Raji (cell line): ENCODE results near the gene SPON2.

Source experiments
- POLR2A ChIP-seq: IDR thresholded peaks from 2 replicates; pipeline ENCODE4 v1.6.1; 2011; ENCODE audit warnings: low read depth, low read length, control low read depth; ENCODE audit not compliant: insufficient read depth

The SPON2 gene

DNA sequence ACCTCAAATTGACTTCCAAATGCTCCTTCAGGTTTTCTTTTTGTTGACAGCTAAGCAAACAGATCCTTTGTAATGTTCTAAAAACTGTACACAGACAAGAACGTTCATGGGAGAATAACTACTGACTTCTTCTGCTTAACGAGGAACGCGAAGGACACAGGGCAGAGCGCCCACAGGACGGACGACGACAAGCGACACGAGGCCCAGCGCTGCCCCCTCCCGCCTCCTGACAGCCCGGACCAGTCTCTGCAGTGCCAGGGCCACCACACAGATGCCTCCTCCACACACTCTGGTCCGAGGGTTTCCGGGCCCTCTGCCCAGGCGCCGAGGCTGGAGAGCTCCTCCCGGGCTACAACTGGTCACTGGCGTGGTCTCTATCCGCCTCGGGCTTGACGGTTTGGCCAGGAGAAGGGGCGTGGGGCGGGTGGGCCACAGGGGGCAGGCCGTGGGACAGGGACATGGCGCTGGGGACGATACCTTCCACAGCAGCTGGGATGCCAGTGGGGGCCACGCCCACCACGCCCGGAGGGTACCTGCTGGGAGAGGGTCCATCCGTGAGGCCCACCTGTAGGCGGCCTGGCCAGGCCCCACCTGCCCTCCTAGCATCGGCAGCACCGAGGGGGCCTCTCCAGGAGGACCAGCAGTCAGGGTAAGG lies 39.6 kb upstream of the SPON2 start:
- no peak for TF ChIP-seq POLR2A

DNA sequence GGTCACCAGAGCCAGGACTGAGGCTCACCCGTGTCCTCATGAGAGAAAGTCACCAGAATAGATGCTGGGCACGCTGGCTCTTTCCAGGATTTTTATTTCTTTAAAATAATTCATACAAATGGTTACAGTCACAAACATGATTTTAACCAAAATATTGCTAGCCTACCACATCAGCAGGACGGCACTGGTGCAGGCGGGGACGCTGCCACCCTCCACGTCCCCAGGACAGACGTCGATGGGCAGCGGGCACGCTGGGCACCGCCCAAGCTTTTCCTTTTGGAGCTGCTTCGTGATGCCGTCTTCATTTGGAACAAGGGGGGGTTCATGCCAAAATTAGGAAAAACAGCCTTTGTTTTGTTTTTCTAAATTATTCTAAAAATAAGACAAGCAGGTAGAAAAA lies 39.0 kb upstream of the SPON2 start:
- TF ChIP-seq POLR2A: no peak

DNA sequence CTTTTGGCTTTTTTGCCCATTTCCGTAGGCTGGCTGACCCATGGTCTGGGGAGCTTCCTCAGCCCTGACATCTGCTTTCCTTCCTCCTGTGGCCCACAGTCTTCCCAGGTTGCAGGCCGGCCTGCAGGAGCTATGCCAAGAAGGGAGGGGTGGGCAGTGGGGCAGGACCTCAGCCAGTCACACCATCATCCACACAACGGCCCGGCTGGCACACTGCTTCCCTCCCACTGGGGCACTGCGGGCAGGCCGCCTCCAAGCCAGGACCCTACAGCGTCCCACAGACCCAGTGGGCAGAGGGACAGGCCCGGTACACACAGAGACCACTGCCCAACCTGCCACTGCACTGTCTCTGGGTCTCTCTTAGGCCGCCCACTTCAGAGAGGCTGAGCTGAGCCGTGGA lies 38.6 kb upstream of the SPON2 start:
- no peak for TF ChIP-seq POLR2A

DNA sequence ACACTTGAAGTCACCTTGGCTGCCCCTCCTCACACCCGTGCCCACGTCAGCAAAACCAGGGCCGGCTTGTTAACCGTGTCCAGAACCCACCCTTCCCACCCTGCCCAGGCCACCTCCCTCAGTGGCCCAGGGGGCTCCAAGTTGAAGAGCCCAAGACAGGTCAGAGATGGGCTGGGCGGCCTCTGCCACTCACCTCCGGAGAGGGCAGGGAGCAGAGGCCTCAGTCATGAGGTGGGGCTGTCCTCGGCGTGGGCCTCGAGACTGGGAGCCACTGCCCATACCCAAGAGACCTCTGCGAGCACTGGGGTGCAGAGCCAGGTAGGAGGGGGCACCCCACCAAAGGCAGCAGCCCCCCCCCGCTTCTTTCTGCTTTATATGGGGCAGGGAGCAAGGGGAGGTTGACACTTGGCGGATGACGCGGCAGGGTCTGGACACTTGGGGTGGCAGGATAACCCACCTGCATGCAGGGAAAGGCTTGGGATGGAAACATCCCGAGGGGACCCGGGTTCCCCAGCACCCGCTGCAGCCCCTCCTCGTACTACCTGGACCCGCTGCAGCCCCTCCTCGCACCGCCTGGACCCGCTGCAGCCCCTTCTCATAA lies 38.0 kb upstream of the SPON2 start:
- TF ChIP-seq POLR2A: no peak

DNA sequence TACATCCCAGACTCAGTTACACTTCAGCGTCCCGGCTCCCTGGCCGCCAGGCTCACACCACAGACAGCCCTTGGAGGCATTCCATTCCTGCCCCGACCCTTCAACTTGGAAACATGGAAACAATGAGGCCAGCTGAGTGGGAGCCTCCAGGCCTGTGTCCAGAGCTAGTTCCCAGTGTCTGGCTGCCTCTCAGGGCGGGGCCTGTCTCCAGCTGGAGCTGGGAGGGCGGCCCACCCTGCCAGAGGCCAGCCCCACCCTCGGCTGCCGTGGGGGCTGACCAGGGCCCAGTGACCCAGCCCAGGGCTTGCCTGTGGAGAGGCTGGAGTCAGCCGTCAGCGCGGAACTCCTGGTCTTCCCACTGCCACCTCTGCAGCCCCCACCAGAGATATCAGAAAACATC lies 37.4 kb upstream of the SPON2 start:
- TF ChIP-seq POLR2A: no peak

DNA sequence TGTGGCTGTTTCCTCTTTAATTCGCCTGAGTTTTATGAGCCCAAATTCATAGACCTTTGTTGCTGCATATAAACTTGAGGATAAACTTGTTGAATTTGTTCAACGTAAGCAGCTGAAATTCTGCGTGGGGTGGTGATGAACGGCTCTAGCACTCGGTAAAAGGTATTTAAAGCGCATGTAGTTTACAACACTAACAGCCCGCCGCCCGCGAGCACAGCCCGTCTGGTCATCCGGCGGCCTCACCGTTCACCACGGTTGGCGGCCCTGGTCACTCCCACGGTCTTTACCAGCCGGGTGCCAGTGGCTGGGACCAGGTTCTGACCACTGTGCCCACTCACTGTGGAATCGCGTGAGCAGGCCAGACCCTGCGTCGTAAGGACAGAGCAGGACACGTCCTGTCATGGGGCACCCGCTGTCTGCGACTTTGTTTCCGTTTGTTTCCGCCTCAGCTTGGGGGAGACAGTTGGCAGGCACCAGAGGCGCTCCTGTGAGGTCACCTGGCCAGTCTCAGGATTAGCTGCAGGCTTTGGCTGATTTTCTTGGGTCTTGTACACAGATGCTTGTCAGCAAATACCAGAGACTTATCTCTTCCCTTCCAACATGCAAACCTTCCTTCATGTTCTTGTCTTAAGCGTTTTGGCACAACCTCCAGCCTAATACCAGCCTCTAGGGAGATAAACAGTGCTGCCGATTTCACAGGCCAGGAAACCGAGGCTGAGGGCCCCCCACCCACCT lies 36.8 kb upstream of the SPON2 start:
- no peak for TF ChIP-seq POLR2A

DNA sequence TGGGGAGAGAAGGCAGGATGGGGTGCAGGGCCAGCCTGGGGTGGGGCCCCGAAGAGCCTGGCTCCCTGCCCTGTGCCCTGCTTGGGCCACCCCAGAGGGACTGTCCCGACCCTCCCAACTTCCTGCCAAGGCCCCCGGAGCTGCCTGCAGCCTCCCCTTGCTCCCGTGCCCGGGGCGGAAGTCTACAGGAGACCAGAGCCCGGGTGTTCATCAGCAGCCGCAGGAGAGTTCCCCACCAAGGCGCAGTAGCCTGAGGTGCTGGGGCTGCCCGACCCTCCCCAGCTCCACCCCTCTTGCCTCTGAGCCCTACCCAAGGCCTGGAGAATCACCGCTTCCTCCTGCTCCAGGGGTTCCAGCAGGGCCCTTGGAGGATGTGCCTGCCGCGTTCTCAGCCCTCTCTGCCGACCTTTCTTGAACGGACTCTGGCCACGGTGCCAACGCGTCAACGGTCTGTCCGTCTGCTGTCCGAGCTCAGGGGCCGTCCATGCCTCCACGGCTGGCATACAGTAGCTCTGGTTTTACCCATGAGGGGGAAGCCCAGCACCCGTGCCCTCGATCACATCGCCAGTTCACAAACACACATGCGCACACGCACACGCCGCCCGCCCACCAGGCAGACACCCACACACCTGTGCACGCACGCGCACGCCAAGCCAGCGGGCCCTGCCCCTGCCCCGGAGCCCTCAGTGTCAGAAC lies 36.0 kb upstream of the SPON2 start:
- TF ChIP-seq POLR2A: no peak

DNA sequence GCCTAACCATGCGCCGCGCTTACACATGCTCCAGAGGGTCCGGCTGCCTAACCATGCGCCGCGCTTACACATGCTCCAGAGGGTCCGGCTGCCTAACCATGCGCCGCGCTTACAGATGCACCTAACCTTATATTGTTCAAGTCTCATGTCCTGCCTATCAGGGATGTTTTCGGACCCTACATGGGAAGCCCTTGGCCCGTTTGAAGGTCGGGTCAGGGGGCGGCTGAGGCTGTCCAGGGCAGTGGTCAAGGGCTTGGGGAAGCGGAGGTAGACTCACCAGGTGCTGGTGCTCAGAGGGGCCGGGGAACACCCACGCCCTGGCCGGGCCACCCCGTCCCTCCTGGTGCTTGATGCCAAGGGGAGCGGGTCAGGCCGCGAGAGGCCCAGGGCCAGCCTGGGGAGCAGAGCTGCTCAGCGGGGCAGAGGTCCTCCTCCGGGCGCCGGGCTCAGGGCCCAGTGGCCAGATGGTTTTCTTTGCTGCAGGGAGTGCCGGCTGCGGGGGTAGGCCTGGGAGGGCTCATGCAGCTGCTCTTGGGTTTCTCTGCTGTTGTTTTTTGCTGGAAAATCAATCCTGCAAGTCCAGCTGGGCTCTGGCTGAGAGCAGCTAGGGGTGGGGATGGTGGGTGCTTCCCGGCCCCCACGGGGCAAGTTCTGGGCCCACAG lies 35.4 kb upstream of the SPON2 start:
- TF ChIP-seq POLR2A: no peak

DNA sequence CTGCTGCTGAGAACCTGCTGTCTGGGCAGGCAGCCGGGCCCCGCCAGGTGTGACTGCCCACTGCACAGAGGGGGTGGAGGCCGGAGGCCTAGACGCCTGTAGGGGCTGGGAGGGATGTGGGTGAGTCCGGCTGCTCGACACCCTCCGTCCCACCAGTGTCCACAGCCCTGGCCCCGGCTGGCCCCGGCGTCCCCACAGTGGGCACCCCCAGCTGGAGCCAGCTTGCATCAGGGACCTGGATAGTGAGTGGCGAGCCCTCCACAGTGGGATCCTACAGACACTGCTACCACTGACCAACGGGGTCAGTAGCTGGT lies 34.7 kb upstream of the SPON2 start:
- no peak for TF ChIP-seq POLR2A

DNA sequence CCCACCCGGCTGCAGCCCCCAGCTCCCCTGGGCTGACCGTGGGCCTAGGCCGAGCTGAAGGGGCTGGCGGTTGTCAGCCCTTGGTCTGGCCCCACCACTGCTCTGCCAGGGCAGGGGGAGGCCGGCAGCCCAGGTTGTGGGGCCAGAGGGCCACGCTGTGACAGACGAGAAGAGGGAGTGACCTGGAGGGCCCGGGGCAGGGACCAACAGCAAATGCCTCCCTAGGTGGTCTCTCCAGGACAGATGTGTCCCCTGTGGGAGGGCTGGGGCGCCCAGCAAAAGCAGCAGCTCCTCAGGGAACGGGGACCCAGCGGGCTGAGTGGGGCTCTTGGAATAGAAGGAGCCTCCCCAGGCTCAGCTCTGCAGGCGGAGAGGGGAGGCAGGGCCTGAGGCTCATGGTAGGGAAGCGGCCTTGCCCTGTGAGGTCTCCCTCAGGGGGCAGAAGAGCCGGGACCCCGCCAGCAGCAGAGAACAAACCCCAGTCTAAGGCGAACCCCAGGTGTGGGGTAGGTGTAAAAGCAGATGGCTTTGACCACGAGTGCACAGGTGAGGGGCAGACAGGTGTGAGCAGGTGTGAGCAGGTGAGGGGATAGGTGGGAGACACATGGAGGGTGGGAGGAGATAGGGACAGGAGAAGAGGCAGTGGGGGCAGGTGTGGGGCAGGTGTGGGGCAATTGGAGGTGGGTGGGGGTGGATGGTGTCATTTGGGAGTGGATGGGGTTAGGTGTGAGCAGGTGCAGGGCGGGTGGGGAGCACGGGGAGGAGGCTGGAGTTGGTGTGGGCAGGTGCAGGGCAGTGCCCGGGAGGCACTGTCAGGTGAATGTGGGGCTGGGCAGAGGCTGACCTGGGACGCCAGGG lies 34.1 kb upstream of the SPON2 start:
- TF ChIP-seq POLR2A: no peak

DNA sequence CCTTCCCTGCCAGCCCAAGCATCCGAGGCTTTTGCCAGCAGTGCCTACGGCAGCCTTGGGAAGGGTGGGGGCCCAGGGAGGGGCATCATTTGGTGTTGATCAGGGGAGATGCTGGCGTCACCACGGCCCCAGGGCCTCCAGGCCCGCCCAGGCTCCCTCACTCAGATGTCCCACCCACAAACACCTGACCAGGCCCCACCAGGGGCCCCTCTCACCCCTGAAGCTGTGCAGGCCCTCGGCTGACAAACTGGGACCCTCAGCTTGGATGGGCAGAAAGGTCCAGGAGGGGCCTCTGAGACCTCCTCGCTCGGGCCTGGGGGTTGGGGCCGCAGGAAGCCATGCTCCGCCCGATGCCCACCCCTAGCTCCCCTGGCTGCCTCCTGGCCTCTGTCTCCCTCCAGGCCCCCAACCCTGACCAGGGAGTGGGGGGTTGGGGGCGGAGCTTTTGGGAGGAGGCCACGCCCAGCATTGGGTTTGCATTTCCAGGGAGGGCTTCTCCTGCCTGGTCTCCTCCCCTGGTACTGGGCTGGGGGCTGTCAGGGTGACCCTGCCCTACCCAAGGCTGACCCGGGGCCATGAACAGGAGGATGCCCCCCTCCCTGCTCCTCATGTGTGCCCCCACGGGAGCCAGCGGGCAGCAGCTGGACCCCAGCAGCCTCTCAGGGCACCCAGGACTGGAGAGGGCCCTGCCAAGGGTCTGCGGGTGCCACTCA lies 33.4 kb upstream of the SPON2 start:
- no peak for TF ChIP-seq POLR2A

DNA sequence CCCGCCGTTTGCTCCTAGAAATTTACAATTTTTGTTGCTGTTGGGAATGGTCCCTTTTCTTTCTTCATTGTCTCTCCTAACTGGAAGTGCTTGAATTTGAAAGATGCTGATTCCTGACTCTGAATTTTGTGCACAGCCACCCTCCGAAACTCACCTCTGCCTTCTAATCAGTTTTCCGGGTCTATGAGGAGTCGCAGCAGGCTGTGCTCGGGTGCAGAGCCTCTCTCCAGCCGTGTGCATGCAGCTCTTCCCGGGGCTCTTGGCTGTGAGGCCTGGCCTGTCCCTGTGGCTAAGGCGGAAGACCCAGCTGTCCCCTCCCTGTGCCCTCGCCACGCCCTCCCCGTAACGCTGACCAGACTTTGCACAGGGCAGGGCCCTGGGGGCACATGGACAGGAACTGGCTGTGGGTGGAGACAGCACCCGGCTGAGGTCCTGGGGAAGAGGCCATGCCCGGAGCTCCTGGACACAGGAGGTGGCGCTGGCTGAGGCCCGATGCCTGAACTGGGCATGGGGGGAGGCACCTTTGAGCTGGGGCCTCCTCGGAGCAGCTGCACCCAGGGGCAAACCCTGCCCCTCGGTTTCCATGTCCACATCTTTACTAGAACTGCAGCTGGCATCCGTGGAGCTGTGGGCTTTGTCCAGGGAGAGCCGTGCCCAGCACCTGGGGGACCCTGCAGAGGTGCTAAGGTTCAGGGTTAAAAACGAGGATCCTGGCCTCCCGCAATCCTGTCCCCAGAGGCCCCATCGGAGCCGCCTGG lies 32.6 kb upstream of the SPON2 start:
- TF ChIP-seq POLR2A: no peak

DNA sequence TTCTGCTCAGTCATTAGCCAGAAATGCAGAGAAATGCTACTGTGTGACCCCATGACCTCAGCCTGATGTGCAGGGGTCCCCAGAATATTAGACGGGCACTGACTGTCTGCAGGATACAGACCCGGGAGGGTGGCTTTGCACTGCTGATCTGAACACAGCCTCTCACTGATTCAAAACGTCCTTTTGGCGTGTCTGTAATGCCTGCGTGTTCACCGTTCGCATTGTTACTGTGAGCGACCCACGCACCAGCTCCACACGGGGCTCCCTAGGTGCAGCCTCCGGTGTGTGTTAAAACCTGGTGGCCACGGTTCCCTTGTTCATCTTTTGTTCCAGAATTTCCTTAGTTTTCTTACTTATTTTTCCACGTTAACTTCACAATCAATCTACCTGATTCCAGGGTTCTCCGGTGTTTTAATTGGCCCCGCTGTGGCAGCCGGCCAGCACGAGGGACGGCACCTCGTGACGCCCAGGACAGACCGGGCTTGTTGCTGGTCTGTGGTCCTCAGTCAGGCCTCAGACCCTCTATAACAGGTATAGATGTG lies 32.0 kb upstream of the SPON2 start:
- TF ChIP-seq POLR2A: no peak
